GM19035 (cell line): ENCODE results near the gene TAPBP.
"Not testable (repeated sequence)": the region's sequence is repeated elsewhere in the genome, so short reads cannot be mapped to it uniquely, and the experiment has no call there.

Experiments
- ATAC-seq: cut with Tn5 transposase; IDR thresholded peaks from one replicate; pipeline ENCODE4 v1.9.1; 2021; ENCODE audit not compliant: unreplicated experiment

The TAPBP gene

DNA sequence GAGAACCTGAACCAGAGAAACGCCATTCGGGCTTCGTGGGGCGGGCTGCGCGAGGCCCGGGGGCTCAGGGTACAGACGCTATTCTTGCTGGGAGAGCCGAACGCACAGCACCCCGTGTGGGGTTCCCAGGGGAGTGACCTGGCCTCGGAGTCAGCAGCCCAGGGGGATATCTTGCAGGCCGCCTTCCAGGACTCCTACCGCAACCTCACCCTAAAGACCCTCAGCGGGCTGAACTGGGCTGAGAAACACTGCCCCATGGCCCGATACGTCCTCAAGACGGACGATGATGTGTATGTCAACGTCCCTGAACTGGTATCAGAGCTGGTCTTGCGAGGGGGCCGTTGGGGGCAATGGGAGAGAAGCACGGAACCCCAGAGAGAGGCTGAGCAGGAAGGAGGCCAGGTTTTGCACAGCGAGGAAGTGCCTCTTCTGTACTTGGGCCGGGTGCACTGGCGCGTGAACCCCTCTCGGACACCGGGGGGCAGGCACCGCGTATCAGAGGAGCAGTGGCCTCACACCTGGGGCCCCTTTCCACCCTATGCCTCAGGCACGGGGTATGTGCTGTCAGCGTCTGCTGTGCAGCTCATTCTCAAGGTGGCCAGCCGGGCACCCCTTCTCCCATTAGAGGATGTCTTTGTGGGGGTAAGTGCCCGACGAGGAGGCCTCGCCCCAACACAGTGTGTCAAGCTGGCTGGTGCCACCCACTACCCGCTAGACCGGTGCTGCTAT, 36.1 kb downstream of the TAPBP start:
- peak; percentile 8 for ATAC-seq

DNA sequence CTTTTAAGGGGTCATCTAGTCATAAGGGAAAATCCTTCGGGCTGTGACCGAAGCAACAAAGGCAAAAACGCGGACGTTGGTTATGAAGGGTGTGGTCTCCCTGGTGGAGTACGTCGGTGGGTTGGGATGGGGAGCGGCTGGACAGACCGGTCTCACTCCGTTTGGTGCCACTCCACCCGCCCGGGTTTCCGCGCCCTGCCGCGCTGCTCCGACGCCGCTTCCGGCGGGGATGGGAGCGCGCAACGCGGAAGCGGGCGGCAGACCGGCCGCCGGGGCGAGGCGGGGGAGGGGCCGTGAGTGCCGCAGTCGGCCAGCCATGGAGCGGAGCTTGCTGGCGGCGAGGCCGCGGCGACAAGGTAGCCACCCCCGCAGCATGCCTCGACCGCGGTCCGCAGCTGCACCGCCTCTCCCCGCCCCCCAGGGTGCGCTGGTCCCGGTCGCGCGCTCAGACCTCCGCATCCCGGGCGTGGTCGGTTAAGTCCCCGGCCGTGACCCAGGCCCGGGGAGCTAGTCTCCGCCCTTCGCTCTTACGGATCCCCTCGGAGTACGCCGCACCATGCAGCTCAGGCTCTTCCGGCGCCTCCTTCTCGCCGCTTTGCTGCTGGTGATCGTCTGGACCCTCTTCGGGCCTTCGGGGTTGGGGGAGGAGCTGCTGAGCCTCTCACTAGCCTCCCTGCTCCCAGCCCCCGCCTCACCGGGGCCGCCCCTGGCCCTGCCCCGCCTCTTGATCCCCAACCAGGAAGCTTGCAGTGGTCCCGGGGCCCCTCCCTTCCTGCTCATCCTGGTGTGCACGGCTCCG, 36.8 kb downstream of the TAPBP start, which contains the start of gene B3GALT4:
Gene B3GALT4, plus strand, starts transcription at position 260 of the 799 bp plus-strand sequence. Its CDS starts 297 bp downstream, at position 557.
- ATAC-seq, result peak; percentile 52

DNA sequence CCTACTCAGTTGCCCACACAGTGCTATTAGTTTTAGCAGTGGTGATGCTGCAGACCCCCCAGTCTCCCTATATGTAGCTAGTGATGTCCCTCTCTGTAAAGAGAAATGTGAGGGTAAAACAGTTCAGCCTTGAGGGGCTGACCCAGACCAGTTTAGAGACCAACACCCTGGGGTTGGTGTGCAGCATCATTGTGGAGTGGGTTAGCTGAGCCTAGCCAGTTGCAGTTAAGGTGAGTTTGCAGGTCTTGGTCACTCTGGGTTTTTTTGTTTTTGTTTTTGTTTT, 37.4 kb downstream of the TAPBP start:
- no peak for ATAC-seq

DNA sequence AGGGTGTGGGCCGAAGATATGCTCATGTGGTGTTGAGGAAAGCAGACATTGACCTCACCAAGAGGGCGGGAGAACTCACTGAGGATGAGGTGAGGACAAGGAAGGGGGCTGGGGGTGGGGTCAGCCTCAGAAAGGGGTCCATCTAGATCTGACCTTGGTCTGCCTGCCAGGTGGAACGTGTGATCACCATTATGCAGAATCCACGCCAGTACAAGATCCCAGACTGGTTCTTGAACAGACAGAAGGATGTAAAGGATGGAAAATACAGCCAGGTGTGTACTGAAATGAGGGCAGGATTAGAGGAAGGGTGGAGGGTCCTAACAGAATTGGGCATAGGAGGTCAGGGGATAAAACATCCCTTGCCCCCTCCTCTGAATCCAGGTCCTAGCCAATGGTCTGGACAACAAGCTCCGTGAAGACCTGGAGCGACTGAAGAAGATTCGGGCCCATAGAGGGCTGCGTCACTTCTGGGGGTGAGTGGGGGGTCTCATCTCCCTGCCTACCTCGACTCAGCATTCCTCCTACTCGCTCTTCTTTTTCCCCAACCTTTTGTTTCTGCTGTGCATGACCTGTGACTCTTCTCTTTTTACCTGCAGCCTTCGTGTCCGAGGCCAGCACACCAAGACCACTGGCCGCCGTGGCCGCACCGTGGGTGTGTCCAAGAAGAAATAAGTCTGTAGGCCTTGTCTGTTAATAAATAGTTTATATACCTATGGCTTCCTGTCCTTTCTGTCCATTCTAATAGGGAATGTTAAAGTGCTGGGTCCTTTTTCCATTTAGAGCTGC, 37.9 kb downstream of the TAPBP start:
- not testable (repeated sequence) for ATAC-seq

DNA sequence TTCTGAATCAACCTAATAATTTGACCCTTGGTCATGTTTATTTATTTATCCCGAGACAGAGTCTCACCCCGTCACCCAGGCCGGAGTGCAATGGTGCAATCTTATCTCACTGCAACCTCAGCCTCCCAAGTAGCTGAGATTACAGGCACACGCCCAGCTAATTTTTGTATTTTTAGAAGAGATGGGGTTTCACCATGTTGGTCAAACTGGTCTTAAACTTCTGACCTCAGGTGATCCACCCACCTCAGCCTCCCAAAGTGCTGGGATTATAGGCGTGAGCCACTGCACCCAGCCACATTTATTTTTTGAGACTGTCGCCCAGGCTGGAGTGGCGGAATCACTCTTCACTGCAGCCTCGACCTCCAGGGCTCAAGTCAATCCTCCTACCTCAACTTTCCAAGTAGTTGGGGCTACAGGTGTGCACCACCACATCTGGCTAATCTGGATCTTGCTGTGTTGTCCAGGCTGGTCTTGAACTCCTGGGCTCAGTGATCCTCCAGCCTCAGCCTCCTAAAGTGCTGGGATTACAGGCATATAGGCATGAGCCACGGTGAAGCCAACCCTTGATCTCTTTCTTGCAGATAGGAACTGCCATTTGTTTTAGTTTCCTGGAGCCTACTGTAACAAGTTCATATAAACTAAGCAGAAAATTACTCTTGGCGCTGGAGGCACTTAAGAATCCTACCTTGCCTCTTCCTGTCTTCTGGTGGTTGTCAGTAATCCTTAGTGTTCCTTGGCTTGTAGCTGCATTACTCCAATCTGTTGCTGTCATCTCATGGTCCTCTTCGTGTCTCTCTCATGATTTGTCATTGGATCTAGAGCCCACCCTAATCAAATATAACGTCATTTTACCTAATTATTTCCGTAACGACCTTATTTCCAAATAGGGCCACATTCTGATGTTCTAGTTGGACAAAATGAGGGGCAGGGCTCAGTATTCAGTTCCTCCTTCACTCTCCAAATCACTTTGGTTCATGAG, 39.7 kb downstream of the TAPBP start:
- ATAC-seq, result no peak

DNA sequence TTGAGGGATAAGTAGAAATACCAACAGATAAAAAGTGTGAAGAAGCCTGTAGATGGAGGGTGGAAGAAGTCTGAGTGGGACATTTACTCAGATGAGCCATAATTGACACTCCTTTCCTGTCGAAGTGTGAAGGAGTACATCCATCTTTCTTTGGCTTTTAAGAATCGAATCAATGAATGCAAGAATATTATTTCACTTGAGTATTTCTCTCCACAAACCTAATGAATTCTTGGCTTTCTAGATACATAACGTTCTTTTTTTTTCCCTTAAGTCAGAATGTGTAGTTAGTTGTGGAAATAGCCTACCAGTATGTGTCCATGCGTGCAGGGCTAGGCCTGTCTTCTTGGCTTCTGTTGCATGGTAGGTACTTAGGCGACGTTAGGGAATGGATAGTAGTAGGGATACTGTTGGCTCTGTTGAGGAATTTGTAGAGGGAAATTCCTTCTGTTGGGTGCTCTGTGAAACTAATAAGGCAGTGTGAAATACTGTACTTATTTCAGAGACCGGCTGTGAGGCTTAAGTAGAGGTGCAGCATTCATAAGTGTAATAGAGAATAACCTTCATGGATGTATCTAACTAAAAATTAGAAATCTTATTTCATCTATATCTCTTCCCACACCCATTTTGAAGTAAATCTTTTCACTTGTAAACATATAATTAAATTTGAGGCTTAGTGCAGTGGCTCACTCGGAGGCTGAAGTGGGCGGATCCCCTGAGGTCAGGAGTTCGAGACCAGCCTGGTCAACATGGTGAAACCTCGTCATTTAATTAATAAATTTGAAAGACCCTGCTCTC, 40.6 kb downstream of the TAPBP start:
- no peak for ATAC-seq

DNA sequence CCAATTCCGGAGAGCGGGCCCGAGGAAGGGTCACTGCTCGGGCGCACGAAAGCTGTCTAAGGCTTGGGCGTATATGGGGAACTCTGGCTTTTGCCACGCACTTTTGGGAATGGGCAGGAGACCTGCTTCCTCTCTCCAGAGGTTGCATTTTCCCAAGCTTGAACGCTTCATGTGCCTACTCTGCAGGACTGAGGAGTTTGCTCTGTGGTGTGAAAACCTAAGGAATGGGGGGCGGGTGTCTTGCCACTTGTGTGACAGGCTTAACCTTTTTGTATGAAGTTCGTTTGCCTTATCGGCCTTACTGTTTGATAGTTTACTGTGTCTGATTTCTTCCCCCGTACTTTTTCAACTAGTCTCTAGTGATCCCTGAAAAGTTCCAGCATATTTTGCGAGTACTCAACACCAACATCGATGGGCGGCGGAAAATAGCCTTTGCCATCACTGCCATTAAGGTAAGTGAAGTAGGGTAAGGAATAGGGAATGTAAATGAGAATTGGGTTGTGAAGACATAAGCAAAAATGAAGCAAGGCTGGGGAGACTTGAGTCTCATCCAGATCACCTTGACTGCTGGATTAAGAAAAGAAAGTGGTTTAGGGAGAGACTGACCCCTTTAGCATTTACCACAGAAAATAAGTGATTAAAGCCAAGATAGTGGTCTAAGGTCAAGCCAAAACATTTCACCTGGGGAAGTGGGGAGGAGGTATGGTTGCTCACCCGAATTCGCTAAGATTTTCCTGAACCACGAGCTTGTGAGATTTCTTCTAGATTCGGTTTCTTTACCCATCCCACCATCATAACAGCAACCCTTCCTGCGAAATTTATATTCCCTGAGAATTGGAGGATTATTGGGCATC, 41.4 kb downstream of the TAPBP start:
- ATAC-seq, result peak; percentile 18

DNA sequence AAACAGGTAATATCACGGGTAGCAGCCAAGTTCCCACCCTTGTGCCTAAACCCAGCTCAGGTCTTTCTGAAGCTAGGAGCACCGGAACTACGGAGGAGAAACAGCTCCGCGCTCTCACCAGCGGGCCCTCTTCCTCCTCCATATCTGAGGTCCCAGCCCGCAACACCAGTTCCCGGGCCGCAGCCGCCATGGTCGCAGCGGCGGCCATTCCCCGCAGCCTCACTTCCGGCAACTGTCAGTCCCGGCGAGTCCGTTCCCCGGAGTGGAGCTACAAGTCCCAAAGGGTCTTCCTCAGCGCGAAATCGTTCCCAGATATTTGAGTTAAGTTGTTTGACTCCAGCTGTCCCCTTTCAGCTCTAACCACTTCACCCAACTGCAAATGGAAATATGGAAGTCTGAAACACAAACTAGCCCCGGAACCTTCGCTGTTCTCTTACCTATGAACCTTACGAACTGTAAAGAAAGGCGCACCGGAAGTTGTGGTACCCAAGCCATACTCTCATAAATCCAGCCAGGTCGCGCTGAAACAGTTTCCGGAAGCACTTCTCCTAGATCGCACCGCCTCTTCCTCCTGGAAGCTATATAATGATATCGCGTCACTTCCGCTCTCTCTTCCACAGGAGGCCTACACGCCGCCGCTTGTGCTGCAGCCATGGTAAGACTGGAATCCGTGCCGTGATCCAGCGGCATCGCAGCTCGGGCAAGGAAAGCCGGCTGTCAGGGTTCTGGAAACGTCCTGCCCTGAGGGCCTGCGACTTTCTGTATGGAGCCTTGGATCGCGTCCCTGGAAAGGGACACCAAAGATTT, 42.2 kb downstream of the TAPBP start, which contains the start of the genes RPS18 and VPS52:
Gene RPS18, plus strand, starts transcription at position 608 of the 807 bp plus-strand sequence. Its CDS starts 45 bp downstream, at position 653.
Gene VPS52, minus strand, starts transcription at position 409 of the 807 bp plus-strand sequence. Its CDS starts 201 bp downstream, at position 208.
- peak; percentile 86 for ATAC-seq

DNA sequence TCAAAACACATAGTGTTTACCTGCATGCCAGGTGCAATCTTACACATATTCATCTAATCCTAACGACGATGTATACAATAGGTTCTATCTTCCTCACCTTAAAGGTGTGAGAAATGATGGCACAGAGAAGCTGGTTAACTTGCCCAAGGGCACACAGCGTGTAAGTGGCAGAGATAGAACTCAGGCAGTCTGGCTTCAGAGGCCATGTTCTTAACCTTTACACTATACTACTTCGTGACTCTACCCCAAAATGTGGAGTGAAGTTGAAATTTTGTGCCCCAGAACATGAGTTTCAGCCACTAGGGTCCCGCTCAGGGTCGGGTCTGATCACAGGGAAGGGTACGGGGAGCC, 42.8 kb downstream of the TAPBP start:
- no peak for ATAC-seq

DNA sequence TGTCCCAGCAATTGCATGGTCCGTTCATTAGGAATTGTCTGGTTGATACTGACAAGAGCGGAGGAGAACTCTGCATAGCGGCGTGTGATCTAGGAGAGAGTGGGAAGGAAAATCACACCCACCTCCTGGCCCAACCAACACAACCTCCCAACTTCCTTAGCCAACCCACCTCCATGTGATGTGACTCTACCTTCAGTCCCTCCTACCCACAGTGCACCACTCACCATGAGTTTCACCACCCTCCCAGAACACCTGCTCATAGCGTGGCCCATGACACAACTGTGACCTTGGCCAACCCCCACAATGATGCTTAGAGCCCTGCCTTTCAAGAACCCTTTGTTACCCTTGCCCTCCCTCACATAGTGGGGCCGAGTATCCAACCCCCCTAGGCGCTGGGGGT, 49.9 kb downstream of the TAPBP start:
- ATAC-seq, result no peak

DNA sequence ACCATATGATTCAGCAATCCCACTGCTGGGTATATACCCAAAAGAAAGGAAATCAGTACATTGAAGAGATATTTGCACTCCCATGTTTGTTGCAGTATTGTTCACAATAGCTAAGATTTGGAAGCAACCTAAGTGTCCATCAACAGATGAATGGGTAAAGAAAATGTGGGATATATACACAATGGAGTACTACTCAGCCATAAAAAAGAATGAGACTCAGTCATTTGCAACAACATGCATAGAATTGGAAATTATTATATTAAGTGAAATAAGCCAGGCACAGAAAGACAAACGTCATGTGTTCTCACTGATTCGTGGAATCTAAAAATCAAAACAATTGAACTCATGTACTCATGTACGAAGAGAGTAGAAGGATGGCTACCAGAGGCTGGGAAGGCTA, 51.4 kb downstream of the TAPBP start:
- ATAC-seq, result not testable (repeated sequence)

DNA sequence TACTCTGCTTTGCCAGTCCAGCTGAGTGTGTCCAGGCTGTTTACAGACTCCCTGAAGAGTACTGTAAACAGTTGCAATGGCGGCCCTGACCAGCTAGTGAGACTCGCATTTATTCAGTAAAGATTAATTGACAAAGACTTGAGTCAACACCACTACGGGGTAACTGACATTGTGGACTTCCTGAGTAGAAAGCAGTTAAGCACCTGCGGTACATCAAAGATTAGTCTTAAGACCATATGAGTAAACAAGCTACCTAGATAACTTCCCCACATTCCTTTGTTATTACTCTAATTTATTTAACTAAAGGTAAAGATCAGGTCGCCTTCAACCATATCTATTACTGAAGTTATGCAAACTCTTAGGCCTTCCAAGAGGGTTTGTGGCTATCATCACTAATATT, 54.8 kb downstream of the TAPBP start:
- no peak for ATAC-seq

DNA sequence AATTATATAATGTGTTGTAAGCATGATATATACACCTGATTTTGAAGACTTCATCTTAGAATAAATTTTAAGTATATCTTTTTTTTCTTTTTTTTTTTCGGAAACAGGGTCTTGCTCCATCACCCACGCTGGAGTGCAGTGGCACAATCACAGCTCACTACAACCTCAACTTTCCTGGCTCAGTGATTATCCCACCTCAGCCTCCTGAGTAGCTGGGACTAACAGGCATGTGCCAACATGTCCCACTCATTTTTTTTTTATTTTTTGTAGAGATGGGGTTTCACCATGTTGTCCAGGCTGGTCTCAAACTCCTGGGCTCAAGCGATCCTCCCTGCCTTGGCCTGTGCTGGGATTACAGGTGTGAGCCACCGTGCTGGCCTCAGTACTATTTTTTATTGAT, 59.3 kb downstream of the TAPBP start:
- ATAC-seq, result no peak

DNA sequence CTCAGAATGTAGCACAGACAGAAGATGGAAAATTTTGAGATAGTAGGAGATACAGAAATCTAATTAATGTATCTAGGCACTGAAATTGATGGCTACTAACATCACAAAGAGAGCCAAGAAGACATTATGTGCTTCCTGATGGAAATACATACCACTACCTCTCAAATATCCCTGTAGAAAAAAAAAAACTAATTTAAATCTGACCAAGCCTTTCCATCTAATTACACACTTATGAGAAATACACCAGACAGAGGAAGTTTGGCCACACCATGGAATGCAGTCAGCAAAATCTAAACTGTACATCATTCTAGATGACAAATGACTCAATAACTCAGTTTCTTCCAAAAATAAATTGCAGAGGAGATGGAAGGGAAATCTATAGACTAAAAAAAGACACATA, 61.1 kb downstream of the TAPBP start:
- no peak for ATAC-seq

DNA sequence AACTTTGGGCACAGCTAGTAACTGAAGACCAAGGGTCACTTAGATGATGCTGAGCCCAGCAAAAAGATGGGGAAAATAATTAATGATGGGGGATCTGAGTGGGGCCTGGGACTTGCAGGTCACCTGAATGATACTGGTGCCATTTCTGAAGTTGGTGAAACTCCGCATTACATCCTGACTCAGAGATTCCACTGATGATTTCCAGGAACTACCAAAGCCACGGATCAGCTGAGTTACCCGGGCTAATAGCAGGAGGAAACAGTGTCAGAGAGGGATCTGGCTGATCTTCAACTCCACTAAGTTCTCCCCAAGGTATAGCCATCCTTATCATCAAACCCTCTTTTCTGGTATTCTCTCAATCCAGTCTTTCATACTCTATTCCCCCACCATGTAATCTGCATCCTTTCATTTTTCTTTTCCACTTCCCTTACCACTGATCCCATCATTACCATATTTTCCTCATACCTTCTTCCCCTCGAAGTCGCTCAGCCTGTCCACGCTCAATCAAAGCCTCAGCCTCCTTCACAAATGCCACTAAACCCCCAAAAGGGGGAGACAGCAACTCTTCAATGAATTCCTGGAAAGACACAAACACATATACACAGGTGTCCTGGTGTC, 62.4 kb downstream of the TAPBP start:
- ATAC-seq, result no peak

DNA sequence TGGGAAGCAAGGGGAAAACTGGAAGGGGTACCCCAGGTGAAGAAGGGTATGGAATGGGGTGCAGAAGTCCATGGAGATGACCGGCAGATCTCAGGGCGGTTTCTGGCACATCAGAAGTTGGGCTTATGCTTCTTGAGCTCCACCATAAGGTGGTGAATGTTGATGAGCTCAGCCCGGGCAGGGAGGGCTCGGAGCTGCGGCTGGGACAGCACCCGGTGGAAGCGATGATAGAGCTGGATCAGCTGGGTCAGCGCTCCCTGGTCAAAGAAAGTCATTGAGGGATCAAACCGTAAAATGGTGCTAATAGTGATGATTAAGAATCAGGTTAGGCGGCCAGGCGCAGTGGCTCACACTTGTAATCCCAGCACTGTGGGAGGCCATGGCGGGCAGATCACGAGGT, 63.1 kb downstream of the TAPBP start:
- ATAC-seq, result no peak
